D721Med (cell line): ENCODE results near the gene FNBP1L.

Source experiments
- DNase-seq: peaks from one replicate; pipeline ENCODE4 v3.0.0; 2011; ENCODE audit warnings: low spot score; ENCODE audit not compliant: insufficient read length
- FAIRE-seq: peaks from 2 replicates; lab custom pipeline; 2011; peaks lifted over from hg19 to GRCh38; lab: Jason Lieb, UNC
- CTCF ChIP-seq: IDR thresholded peaks from 2 replicates; pipeline ENCODE4 v1.5.1; 2012; ENCODE audit warnings: mild to moderate bottlenecking, control low read depth; ENCODE audit not compliant: insufficient read depth; ENCODE audit errors: missing control alignments

The FNBP1L gene

GRCh38 chr1:93525431-93525830 is 77.5 kb downstream of the FNBP1L start:
- no peak for DNase-seq
- no peak for TF ChIP-seq CTCF
- FAIRE-seq, result no peak

- DNase-seq (no peak), FAIRE-seq (no peak)
- no peak for TF ChIP-seq CTCF
These were observed 78.5 kb downstream of the FNBP1L start for GRCh38 chr1:93526431-93526830.

GRCh38 chr1:93528412-93528811 is 80.5 kb downstream of the FNBP1L start:
- FAIRE-seq, result no peak
- TF ChIP-seq CTCF, result no peak
- DNase-seq, result no peak

- DNase-seq (no peak), FAIRE-seq (no peak)
- no peak for TF ChIP-seq CTCF
These were observed 83.3 kb downstream of the FNBP1L start for GRCh38 chr1:93531193-93531592.

GRCh38 chr1:93532780-93533378 is 85.0 kb downstream of the FNBP1L start:
- DNase-seq (no peak), FAIRE-seq (no peak)
- TF ChIP-seq CTCF, result no peak

DNA sequence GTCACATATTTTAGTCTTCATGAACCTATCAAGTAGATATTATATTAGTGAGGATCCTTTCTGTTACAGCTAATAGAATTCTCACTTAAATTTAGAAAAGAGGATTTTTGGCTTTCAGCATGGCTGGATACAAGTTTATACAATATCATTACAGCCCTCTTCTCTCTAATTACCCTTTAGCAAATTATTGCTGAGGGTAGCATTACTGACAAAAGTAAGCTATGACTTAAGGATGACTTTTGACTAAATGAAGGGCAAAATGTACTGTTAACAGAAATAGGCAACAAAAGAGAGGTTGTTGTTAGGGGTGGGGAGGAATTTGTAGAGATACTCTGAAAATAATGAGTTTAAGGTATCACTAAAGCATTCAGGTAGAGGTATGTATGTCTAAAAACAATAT is 85.8 kb downstream of the FNBP1L start:
- FAIRE-seq (no peak), DNase-seq (no peak)
- TF ChIP-seq CTCF, result no peak

- no peak for TF ChIP-seq CTCF
- DNase-seq, result no peak
- no peak for FAIRE-seq
These were observed 89.5 kb downstream of the FNBP1L start for GRCh38 chr1:93537396-93537795.
